Jurkat, Clone E6-1 (cell line): ENCODE measurements around the gene SVOP.
"Not testable (repeated sequence)": the region's sequence is repeated elsewhere in the genome, so short reads cannot be mapped to it uniquely, and the experiment has no call there.

Experiments used
- DNase-seq: peaks from one replicate; pipeline ENCODE4 v3.0.0-alpha.2; 2011; ENCODE audit warnings: low read depth, low spot score
- H3K4me3 ChIP-seq: 2 replicates; pipeline ENCODE4 v1.5.1; 2011; ENCODE audit warnings: mild to moderate bottlenecking, low read length, control low read depth, moderate library complexity

Gene SVOP

GRCh38 chr12:109036975-109037374, 16.1 kb upstream of the SVOP start:
- H3K4me3 ChIP-seq = no peak overlapping the region

DNA sequence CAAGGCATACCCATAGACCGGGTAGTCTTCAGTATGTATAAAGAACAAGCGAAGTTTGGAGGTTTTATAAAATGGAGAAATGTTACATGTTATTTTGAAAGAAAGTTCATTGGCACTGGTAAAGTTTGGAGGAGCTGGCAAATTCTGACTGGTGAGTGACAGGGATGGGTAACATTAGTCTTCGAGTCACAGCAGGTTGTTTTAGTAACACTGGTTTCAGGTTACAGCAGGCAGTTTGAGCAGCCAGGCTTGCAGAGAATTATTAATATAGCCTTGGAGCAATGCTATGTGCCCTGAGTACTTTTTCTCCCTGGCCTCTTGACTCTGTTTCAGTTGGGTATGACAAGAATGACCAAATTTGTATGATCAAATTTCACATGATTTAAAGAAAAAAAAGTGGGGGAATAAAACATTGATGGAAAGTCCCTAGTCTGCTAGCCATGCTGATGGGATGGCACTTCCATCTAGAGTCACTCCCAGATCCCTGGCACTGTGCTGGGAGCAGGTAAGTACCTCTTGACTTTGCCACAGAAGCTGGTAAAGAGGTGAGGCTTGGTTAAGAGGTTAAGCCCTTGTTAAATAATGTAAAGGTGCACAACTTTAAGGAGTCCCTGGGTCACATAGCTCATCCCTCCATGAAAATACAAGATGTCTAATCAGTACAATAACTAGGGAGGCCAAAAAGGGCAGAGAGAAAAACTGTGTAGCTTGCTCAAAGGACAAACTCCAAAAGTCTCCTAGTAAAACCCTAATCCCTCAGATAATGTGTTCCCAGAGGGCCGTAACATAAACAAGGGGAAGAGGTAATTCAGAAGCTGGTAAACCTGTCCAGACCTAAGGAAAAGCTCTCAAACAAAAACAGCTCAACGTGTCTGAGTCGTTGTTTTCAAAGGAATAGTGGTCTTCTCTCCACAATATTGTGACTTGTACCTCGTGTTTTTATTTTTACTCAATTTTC, 12.7 kb upstream of the SVOP start:
- DNase-seq = no peak
- no peak overlapping the region for H3K4me3 ChIP-seq

More at GRCh38 chr12:109036975-109037374, 16.1 kb upstream of the SVOP start:
- DNase-seq = no peak

DNA sequence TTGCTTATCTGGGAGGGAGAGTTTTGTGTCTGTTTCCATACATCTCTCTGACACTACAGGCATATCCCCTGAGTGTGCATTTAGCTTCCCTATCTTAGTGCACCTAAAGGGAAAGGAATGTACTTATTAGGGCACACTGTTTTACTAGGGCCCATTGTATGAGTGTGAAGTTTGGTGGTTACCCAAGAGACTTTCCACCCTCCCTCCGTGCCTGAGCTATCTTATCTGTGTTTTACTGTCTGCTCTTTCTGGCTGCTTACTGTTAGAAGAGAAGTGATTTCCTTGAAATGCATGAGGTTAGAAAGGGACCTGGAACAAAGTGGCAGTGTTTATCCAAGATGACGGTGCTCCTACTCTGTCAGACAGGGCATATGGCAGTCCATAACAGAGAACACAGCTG, 8.5 kb upstream of the SVOP start:
- no peak overlapping the region for H3K4me3 ChIP-seq
- DNase-seq = no peak

DNA sequence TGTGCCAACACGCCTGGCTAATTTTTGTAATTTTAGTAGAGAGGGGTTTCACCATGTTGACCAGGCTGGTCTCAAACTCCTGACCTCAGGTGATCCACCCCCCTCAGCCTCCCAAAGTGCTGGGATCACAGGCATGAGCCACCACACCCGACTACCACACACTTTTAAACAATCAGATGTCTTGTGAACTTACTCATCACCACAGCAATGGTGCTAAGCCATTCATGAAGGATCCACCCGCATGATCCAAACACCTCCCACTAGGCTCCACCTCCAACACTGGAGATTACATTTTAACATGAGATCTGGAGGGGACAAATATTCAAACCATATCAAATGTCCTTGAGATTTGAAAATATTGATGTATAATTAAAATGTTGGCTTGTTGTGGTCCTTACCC, 7.8 kb upstream of the SVOP start:
- DNase-seq, H3K4me3 ChIP-seq: not testable (repeated sequence)

GRCh38 chr12:109027767-109028166, 6.9 kb upstream of the SVOP start:
- H3K4me3 ChIP-seq = no peak overlapping the region
- no peak for DNase-seq

- DNase-seq = no peak
- no peak overlapping the region for H3K4me3 ChIP-seq
These were observed 597 bp downstream of the SVOP start for GRCh38 chr12:109020146-109020795.

- no peak overlapping the region for H3K4me3 ChIP-seq
- no peak for DNase-seq
These were observed 2.6 kb downstream of the SVOP start for GRCh38 chr12:109018296-109018695.

- no peak for DNase-seq
- no peak overlapping the region for H3K4me3 ChIP-seq
These were observed 3.9 kb downstream of the SVOP start for GRCh38 chr12:109016978-109017377.

DNA sequence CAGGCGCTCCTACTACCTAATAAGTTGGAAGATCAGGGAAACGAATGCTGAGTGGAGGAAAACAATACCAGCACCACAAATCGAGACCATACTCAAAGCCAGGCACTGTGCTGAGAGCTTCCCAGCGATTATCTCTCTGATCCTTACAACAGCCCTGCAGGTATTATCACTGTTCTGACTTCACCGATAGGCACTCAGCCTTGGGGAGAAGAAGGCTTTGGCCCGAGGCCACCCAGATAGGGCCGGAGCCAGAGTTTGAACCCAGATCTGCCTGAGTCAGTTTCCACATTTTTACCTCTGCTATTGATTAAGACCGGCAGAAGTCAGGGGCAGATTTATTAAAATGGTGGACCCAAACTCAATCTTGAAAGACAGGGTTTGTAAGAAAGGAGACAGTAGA, 4.9 kb downstream of the SVOP start:
- no peak overlapping the region for H3K4me3 ChIP-seq
- DNase-seq = no peak

DNA sequence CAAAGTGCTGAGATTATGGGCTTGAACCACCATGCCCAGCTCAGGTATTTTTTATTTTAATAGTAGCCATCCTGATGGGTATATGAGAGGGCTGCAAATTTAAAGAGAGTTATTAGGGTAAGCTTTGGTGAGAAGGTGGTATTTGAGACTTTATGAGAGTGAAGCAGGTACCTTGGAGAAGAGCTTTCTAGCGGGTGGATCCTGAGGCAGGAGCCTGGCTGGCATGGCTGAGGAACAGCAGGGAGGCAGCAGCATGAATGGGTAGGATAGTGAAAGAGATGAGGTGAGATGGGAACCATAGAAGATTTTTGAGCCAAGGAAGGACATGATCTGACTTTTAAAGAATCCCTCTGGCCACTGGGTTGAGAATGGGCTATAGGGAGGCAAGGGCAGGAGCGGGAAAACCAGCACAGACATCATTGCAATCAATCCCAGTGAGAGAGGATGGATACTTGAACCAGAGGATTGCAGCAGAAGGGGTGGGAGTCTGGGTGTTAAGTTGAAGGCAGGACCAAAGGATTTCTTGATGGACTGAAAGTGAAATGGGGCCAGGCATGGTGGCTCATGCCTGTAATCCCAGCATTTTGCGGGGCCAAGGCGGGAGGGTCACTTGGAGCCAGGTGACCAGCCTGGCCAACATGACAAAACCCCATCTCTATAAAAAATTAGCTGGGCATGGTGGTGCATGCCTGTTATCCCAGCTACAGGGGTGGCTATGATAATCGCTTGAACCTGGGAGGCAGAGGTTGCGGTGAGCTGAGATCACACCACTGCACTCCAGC, 5.7 kb downstream of the SVOP start:
- no peak for DNase-seq
- H3K4me3 ChIP-seq = no peak overlapping the region

GRCh38 chr12:109010259-109010658, 10.6 kb downstream of the SVOP start:
- DNase-seq = no peak
- no peak overlapping the region for H3K4me3 ChIP-seq

DNA sequence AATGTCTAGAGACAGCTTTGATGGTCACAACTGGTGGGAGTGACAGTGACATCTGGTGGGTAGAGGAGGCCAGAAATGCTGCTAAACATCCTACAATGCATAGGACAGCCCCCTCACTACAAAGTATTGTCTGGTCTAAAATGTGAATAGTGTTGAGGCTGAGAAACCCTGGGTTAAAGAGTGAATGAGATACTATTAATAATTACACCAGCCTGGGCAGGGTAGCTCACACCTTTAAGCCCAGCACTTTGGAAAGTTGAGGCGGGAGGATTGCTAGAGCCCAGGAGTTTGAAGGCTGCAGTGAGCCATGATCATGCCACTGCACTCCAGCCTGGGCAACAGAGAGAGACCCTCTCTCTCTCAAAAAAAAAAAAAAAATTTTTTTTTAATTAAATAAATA, 11.1 kb downstream of the SVOP start:
- no peak for DNase-seq
- no peak overlapping the region for H3K4me3 ChIP-seq

DNA sequence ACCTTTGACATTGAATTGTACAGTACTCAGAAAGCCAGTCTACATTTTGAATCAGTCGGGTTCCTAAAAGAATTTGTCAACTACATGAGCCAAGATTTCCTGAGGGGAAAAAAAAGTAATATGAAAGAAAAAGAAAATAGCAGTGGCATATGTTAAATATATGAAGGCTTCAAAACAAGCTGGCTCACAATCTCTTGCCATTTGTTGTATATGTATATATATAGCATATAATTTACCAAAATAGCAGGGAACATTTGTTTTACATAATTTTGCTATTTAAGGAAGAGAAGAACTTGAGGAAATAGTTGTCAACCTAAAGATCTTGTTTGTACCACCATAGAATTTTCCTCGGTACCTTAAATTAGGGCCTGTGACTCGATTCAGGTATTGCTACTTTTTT, 16.9 kb downstream of the SVOP start:
- H3K4me3 ChIP-seq = no peak overlapping the region
- DNase-seq = no peak

- no peak overlapping the region for H3K4me3 ChIP-seq
- no peak for DNase-seq
These were observed 24.5 kb downstream of the SVOP start for GRCh38 chr12:108996320-108996719.

DNA sequence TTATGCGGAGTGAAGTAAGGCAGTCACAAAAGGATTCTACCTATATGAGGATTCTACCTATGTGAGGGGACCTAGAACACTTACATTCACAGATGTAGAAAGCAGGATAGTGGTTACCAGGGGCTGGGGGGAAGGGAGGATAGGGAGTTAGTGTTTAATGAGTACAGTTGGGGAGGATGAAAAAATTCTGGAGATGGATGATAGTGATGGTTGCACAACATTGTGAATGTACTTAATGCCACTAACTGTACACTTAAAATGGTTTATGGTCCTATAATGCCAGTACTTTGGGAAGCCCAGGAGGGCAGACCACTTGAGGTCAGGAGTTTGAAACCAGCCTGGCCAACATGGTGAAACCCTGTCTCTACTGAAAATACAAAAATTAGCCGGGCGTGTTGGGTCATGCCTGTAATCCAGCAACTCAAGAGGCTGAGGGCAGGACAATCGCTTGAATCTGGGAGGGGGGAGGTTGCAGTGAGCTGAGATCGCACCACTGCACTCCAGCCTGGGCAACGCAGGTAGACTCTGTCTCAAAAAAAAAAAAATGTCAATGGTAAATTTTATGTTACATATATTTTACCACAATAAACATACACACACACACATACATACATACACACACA, 25.4 kb downstream of the SVOP start:
- H3K4me3 ChIP-seq = no peak overlapping the region
- DNase-seq = no peak

- DNase-seq, H3K4me3 ChIP-seq: not testable (repeated sequence)
These were observed 30.8 kb downstream of the SVOP start for GRCh38 chr12:108990103-108990502.

DNA sequence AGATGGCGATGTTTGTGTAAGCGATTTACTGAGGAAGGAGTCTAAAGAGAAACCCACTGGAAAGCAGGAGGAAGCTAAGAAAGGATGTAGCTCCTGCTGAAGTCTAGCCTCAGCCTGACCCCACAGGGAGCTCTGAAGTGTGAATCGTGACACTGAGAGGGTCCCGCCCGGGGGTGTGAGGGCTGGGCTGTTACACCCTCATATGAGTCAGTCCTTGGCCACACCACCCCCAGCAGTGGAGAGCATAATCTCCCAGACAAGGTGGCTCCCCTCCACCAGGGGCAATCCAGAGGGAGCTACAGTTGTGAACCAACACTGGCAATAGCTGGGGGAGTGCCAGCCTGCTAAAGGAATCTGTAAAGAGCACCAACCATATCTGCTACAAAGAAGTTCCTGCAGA, 31.5 kb downstream of the SVOP start:
- DNase-seq = no peak
- H3K4me3 ChIP-seq = no peak overlapping the region

GRCh38 chr12:108985750-108986149, 35.1 kb downstream of the SVOP start:
- no peak for DNase-seq
- H3K4me3 ChIP-seq = no peak overlapping the region

- no peak overlapping the region for H3K4me3 ChIP-seq
- no peak for DNase-seq
These were observed 37.6 kb downstream of the SVOP start for GRCh38 chr12:108983227-108983626.
